ENCODE data around the gene VCPKMT.

Gene VCPKMT

DNA sequence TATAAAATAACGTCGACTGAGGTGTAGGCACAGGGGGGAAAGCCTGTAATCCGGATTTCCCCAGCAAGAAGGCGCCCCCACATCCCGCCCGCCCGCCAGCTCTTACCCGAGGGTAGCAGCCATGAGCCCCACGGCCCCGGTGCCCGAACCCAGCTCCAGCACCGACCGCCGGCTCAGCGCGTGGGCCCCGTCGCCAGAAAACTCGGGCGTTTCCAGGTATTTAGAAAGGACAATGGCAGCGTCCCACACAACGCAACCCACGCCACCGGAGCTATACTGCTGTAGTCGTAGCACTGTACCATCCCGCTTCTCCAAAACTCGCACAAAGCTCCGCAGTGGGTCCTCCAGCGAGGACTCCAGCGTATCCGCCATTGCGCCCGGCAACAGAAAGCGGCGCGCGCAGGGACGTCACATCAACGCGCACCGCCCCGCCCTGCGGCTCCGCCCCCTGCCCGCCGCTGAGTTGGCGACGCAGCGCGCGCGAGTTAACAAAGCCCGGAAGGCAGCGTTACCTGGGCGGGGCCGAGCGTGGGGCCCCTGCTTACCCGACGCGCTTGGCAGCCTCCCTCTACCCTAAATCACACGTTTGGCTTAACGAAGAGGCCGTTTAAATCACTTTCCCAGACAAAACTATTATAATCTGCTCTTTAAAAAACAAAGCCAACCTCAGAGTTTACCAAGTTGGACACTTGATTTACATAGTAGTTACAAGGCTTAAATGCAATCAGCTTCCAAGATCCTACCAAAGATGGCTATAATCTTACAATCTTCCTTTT lies at the start of gene VCPKMT:
TSS of gene VCPKMT (minus strand) at position 392 of the 776 bp plus-strand sequence. CDS start at position 372, 20 bp downstream.
- DNase-seq, result peak; percentile 30 to 94 (median 84)

DNA sequence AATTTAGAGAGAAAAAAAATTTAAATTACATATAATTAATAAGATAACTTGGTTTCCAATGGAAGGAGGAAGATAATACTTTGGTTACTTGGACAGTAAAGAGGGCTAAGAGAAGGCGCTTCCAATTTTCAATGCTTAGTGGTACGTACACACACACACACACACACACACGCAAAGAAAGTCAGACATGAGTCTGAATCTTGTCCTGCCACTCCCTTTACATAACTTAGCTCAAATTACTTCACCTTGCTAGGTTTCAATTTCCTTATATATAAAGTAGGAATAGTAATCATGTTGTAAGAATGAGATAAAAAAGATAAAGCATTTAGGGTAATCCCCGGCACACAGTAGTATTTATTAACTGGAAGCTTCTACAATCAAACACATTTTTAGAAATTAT lies 39.7 kb upstream of the VCPKMT start:
- no peak for DNase-seq

DNA sequence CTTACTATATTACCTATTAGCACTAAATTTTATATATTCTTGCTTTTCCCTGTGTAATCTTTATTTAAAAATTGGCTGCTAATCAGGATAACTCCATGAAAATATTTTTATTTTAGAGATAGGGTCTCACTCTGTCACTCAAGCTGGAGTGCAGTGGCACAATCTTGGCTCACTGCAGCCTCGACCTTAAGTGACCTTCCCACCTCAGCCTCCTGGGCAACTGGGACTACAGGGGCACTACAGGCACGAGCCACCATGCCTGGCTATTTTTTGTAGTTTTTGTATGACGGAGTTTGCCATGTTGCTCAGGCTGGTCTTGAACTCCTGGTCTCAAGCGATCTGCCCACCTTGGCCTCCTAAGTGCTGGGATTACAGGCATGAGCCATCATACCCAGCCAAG lies 32.4 kb upstream of the VCPKMT start:
- no peak for DNase-seq

DNA sequence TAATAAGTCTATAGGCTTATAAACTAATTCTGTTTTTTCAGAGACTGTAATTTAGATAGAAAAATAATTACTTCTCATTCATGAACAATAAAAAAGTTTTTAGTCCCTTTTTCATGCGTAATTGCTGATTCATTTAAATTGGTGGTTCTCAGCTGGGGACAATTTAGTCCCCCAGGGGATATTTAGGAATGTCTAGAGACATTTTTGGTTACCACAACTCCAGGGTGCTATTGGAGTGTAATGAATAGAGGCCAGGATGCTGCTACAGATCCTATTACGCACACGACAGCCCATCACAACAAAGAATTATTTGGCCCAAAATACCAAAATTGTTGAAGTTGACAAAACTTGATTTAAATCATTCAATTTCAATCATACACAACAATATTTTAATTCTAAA lies 22.8 kb upstream of the VCPKMT start:
- no peak for DNase-seq

DNA sequence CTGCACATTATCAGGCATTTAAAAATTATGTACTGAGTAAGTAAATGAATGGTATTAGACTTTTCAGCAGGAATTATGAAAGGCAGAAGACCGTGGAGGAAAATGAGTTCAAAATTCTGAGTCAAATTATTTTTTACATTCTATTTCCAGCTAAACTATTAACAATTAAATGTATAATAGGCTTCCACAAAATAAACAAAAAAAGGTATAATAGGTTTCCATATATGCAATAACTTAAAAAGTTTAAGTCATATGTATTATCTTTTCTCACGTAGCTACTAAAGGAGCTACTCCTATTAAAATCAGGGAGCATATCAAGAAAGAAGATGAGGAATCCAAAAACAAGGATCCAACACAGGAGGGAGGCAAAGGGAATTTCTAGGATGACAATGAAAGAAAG lies 11.4 kb upstream of the VCPKMT start:
- no peak for DNase-seq

DNA sequence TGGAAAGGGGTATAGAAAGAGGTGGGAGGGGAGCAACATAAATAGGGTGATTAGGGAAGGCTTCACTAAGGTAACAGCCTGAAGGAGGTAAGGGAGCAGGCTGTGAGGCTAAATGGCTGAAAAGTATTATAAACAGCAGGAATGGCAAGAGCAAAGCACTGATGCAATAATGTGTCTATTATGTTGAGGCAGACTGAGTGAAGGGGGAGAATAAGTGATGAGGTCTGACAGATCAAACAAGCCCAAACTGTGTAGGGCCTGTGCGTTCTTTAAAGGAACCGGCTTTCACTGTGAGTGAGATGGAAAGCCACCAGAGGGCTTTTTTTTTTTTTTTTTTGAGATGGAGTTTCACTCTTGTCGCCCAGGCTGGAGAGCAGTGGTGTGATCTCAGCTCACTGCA lies 6.7 kb upstream of the VCPKMT start:
- DNase-seq, result peak in 2 of 58 donors; percentile 8 to 23

DNA sequence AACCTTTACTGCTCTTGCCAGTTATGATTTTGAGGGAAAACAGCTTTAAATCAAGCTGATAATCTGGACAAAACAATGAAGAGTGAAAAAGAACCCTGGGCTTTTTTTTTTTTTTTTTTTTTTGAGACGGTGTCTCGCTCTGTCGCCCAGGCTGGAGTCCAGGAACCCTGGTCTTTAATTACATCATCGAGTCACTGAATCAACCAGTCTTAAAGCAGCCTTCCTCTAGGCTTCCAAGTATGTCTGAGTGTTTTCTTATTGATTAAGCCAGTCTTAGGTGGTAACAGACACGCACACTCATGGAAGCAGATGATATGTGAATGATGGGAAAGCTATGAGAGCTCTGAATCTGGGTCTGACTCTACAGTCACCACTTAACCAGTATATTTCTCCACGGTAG lies 5.9 kb upstream of the VCPKMT start:
- DNase-seq, result no peak

DNA sequence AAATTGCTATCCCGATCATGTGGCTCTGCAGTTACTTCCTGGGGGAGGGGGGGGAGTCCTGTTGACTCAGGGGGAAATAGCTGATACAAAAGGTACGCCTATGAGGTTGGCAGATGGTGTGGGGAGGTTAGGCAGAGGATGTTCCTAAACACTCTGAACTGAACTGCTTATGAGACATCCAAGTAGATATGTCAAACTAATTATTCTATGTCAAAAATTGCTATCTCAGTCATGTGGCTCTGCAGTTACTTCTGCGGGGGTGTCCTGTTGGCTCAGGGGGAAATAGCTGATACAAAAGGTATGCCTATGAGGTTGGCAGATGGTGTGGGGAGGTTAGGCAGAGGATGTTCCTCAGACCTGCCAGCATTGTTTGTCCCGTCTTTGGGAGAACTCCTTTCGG lies 5.1 kb upstream of the VCPKMT start:
- peak in 1 of 58 donors; percentile 18 for DNase-seq

DNA sequence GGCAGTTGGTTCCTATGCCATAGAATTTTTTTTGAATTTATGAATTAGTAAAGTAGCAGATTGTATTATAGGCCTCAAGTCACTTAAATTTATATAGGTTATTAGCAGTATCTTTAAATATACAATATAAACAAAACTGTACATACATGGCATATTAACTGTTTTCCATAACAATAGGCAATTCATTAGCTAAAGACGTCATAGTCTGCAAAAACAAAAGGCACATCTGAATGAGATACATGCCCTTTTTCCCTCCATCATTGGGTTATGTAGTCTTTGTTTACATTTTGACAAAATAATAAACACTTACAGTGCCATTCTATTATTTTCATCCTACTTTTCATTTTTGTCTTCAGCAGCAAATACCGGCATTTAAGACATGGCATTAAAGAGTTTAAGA lies 1.1 kb upstream of the VCPKMT start:
- DNase-seq, result no peak

DNA sequence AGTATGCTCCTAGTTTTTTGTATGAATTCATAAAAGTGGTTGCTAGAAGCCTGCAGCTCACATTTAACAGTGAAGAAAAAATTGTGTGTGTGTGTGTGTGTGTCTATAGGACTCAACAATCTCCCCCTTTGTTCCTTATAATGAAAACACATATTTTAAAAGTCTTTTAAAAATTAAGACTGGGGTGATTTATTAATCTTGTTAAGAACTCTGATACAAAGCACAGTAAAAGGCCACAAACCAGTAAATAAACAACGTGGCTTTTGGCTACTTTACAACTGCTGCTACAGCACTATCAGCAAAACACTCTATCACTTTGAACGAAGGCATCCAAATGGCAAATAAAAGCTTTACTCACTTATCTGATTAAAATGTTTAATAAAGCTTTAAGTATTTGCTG lies 594 bp upstream of the VCPKMT start:
- DNase-seq, result peak in 1 of 58 donors; percentile 41

DNA sequence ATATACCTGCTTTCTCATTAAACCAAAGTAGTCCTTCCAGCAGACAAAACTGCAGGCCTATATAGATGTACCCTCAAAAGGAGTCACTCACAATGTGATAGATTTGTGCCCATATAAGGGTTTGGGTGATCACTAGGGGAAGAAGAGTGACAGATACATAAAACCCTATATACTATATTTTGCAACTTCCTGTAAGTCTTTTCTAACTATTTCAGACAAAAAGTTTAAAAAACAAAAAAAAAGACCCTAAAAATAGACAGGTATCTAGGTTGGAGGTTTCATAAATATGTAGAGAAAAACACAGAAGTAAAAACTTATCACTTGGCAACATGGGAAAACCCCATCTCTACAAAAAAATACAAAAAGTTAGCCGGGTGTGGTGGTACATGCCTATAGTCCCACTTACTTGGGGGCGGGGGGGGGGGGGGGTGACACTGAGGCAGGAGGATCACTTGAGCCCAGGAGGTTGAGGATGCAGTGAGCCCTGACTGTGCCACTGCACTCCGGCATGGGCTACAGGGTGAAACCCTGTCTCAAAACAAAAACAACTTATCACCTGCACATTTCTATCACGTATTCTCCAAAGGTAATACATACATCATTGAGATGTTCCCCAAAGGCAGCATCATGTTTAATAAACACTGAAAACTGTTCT lies 2.9 kb downstream of the VCPKMT start:
- no peak for DNase-seq

DNA sequence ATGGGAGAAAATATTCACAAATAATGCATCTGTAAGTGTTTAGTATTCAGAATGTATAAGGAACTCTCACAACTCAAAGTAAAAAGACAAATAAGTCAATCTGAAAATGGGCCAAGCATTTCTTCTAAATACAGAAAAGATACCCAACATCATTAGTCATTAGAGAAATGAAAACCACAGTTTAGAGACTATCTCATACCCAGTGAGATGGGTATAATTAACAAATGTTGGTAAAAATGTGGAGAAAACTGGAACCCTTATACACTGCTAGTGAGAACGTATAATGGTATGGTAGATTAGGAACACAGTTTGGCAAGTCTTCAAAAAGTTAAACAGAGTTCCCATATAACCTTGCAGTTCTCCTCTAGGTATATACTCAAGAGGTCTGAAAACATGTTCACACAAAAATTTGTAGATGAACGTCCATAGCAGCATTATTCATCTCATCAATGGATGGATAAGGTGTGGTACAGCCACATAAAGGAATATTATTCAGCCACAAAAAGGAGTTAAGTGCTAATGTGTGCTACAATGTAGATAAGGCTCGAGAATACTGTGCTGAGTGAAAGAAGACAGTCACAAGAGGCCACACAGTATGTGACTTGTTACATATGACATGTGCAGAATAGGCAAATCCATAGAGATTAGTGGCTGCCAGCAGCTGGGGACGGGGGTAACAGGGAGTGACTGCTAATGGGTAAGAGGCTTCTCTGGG lies 5.9 kb downstream of the VCPKMT start:
- DNase-seq, result no peak

DNA sequence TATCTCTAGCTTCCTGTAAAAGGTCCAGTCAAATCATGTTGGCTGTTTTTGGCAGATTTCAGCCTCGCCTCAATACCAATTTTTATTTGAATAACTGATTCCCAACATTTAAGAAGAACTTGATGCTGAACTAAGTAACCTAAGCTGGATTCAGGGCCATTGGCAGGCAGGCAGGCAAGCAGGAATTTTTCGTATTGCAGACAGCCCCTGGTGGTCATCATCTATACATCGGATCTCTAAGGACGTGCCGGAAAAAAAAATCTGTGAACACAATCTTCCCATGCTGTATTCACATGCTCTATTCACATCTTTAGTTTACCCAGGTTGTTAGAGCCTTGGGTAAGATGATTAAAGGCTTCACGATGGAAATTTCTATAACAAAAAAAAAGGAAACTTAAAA lies 7.0 kb downstream of the VCPKMT start:
- no peak for DNase-seq

DNA sequence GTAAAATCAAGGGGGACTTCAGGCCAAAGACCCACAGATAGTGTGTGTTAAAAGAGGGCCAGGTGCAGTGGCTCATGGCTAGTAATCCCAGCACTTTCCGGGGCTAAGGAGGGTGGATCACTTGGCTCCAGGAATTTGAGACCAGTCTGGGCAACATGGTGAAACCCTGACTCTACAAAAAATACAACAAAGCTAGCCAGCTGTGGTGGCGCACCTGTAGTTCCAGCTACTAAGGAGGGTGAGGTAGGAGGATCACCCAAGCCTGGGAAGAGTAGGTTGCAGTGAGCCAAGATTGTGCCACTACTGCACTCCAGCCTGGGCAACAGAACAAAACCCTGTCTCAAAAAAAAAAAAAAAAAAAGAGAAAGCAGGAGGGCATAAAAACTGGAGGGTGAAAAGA lies 8.5 kb downstream of the VCPKMT start:
- no peak for DNase-seq

DNA sequence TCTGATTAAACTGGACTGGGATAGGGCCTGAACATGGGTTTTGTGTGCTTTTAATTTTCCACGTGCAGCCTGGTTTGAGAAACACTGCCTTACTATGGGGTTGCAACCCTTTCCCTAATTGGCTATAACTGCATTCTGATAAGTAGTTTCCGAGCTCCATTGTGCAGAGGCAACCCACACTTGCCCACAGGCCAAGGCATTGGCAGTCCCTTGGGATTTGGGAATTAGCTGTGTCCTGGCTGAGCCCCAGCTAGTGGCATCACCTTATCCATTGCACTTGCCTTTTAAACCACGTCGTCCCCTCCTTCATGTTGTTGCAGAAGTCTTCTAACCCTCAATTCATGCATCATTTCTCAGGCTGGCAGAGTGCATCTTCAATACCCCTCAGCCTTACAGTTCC lies 10.2 kb downstream of the VCPKMT start:
- no peak for DNase-seq

DNA sequence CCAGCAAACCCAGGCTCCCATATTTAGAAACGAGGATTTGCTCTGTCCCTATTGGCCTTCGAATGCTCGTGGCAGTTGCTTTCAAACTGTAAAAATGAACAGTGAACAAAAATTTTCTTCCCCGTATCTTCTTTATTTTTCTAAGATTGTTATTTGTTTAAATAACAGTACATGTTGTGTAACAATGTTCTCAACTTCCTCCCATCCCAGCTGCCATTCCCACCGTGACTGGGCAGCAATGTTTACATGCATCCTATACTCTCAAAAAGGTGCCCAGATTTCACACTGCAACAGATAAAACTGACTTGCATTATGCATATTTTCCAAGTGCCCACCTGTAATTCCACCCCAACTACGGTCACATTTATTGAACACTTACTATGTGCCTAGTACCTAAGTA lies 12.8 kb downstream of the VCPKMT start:
- DNase-seq, result no peak

DNA sequence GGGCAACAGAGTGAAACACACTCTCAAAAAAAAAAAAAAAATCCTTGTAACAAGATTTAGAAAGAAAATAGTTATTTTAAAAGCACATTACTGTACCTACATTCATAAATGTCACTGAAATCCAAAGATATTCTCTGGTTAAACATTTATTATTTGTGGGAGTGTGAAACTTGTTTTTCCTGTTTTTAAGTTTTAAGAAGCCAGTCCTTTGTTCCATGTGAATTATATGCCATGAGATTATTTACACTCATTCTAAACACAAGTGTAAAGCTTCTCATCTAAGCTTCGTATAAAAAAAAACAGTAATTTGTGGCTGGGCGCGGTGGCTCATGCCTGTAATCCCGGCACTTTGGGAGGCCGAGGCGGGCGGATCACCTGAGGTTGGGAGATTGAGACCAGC lies 15.0 kb downstream of the VCPKMT start:
- DNase-seq, result no peak

DNA sequence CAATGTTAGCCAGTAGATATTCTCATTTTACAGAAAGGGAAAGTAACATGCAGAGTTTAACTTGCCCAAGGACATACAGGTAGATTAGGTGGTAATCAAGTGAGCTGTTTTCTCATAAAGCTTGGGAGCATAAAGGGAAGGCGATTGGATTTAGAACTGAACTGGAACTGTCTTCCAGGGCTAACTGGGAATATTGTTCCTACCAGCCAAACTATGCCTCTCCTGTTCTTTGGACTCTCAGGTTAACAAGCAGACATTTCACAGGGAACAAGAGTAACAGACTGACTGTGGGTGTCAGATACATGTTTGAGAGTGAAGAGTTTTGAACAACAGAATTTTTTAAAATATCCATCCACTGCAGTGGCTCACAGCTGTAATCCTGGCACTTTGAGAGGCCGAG lies 15.6 kb downstream of the VCPKMT start:
- no peak for DNase-seq

DNA sequence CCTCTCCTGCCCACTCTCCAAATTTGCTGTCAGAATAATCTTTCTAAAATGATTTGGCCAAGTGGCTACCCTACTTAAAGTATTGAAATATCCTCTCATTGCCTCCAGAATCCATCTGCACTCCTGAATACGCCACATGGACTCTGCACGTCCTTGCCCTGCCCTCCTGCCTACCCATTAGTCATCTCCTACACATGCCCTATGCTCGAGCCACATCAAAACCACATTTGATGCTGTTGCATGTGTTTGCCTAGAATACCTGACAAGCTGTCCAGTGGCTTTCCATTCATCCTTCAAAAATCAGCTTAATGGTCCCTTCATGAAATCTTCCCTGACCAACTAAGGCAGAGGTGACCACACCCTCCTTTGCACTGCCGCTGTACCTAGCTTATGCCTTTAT lies 17.0 kb downstream of the VCPKMT start:
- DNase-seq, result no peak

DNA sequence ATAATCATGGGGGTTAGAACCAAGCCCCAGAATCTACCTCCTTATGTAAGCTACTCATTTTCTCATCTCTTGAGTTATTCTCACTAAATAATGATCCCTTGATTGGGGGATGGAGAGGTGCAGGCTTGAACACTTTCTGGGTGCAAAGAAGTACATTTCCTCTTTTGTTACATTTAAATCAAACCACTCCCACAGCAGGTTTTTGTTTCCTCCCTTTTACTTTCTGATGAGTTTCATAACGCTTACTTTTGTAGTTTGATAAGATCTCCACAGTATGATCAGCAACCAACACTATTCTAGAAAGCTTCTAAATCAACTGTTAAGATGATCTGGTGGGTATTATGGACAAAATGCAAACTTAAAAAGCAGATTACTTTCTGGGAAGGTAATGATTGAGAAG lies 20.5 kb downstream of the VCPKMT start:
- DNase-seq, result no peak

DNA sequence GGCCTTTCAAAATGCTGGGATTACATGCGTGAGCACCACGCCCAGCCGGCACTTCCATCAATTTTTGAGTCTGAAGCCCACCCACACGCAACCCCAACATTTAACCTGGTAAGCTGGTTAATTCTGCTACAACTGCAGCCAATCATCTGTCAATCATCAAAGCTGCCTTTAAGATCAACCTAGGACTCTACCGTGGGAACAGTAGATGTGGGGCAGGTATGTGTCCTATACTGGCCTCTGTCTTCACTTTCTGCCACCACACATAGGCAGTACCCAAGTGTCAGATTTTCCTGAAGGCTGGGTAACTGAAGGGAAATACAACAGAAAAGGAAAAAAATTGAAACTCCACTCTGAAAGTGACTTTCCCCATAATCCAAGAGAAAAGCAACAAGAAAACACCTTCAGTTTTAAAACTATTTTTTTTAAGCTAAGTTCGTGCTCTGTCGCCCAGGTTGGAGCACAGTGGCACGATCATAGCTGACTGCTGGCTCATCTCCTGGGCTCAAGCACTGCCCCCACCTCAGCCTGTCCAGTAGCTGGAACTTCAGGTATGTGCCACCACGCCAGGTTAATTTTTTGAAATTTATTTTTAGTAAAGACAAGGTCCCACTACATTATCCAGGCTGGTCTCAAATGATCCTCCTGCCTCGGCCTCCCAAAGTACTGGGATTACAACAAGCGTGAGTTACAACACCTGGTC lies 22.2 kb downstream of the VCPKMT start:
- DNase-seq, result no peak

DNA sequence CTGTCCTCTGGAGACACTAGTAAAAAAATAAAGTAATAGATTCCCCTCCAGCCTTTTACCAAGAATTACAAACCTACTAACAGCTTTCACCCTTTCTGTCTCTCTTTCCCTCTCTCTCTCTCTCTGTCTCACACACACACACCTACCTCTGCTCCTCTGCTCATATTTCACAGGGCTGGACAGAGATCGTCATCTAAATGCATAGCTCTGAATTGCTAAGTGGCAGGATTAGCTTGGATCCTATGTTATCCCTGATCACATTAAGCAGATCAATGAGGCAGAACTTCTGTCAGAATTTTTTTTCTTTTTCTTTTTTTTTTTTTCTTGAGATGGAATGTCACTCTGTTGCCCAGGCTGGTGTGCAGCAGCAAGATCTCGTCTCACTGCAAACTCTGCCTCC lies 22.9 kb downstream of the VCPKMT start:
- DNase-seq, result no peak

Data from anterior cingulate cortex (tissue), 58 donors.